ENCODE results near the gene LHFPL3.
"Not testable (repeated sequence)": the region's sequence is repeated elsewhere in the genome, so short reads cannot be mapped to it uniquely, and the experiment has no call there.

LHFPL3 gene

GRCh38 chr7:104923010-104923421, 594.6 kb downstream of the LHFPL3 start:
- TF ChIP-seq, protein P1, sequence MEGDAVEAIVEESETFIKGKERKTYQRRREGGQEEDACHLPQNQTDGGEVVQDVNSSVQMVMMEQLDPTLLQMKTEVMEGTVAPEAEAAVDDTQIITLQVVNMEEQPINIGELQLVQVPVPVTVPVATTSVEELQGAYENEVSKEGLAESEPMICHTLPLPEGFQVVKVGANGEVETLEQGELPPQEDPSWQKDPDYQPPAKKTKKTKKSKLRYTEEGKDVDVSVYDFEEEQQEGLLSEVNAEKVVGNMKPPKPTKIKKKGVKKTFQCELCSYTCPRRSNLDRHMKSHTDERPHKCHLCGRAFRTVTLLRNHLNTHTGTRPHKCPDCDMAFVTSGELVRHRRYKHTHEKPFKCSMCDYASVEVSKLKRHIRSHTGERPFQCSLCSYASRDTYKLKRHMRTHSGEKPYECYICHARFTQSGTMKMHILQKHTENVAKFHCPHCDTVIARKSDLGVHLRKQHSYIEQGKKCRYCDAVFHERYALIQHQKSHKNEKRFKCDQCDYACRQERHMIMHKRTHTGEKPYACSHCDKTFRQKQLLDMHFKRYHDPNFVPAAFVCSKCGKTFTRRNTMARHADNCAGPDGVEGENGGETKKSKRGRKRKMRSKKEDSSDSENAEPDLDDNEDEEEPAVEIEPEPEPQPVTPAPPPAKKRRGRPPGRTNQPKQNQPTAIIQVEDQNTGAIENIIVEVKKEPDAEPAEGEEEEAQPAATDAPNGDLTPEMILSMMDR (conservative IDR thresholded peaks at IDR 0.05; ENCODE audit: low read depth, low read length), result peak; percentile 88
- no peak overlapping the region for H3K4me3 ChIP-seq (ENCODE audit: low read length)
- peak; percentile 74 for DNase-seq (ENCODE audit: low read depth)

GRCh38 chr7:104926189-104926588, 597.8 kb downstream of the LHFPL3 start:
- H3K4me3 ChIP-seq (ENCODE audit: low read length); DNase-seq (ENCODE audit: low read depth): not testable (repeated sequence)

DNA sequence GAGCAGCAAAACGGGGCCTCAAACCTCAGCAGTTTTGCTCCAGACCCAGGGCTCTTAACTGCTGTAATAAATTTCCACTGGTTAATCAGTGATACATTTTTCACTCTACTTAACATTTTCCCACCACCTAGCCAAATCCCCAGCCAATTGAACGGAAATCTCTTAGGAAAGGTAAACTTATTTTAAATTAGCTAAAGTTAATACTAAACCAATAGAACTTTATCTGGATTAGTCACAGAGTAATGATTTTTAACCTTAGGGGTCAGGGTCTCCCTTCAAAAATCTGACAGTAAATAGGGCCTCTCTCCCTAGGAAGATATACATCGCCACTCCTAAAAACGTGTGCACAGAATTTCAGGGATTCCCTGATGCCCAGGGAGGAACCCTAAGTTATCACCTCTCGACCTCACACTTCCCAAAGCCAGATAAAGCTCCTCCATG, 598.2 kb downstream of the LHFPL3 start:
- no peak overlapping the region for H3K4me3 ChIP-seq (ENCODE audit: low read length)
- no peak for DNase-seq (ENCODE audit: low read depth)
- TF ChIP-seq, protein P1 (conservative IDR thresholded peaks at IDR 0.05; ENCODE audit: low read depth, low read length), result no peak

DNA sequence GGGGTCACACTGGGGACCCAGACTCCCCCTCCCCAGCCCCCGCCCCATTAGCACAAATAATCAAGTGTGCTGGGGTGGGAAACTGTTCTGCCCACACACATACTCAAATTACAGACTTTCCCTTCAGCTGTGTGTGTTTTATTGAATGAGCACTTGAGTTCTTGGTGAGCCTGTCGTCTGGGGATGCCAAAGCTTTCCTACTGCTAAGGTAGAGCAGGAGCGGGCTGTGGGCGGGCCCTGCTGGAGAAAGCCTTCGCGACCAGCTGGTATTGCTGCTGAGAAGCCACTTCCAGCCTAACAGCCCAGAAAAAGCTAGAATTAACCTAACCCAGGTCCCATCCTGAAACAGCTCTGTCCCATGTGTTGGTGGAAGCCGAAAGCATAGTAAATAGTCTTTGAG, 598.7 kb downstream of the LHFPL3 start:
- TF ChIP-seq, protein P1 (conservative IDR thresholded peaks at IDR 0.05; ENCODE audit: low read depth, low read length), result no peak
- no peak overlapping the region for H3K4me3 ChIP-seq (ENCODE audit: low read length)
- no peak for DNase-seq (ENCODE audit: low read depth)

DNA sequence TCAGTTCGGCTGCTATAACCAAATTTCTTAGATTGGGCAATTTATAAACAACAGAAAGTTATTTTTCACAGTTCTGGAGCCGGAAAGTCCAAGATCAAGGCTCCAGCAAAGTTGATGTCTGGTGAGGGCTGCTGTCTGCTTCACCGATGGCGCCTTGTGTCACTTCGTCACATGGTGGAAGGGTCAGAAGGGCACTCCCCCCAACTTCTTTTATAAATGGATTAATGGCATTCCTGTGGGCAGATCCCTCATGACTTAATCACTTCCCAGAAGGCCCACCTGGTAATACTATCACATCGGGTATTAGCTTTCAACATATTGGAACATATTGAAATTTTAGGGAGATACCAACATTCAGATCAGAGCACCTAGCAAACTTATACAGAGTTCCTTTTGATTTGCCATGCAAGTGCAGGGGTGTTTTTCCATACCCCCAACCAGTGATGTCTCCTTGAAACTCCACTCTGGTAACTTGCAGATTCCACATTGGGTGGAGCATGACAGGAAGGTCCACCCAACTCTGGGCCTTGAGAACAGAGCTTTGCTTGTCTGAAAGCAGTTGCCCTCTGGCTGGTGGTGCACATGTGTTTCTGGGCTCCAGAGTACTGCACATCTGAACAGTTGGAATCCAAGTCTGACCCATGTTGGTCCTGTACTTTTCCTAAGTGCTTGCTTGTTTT, 600.5 kb downstream of the LHFPL3 start:
- no peak for DNase-seq (ENCODE audit: low read depth)
- TF ChIP-seq, protein P1 (conservative IDR thresholded peaks at IDR 0.05; ENCODE audit: low read depth, low read length), result no peak
- H3K4me3 ChIP-seq (ENCODE audit: low read length), result no peak overlapping the region

DNA sequence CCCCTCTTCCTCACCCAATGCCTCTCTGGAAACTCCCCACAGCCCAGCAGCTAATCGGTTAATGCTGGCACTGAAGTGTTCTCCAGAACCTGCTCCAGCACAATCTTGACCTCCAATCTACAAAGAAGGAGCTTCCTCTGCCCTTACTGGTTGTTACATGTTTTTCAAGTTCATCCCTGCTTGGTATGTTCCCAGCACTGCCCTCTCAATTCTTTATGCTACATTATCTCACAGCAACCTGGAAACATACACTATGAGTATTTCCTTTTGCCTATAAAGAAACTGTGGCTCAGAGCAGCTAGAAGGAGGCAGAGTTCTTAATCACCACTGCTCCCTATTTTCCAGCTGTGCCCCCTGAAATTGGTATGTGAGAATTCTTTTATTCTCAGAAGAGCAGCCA, 601.5 kb downstream of the LHFPL3 start:
- TF ChIP-seq, protein P1 (conservative IDR thresholded peaks at IDR 0.05; ENCODE audit: low read depth, low read length), result no peak
- no peak overlapping the region for H3K4me3 ChIP-seq (ENCODE audit: low read length)
- no peak for DNase-seq (ENCODE audit: low read depth)

DNA sequence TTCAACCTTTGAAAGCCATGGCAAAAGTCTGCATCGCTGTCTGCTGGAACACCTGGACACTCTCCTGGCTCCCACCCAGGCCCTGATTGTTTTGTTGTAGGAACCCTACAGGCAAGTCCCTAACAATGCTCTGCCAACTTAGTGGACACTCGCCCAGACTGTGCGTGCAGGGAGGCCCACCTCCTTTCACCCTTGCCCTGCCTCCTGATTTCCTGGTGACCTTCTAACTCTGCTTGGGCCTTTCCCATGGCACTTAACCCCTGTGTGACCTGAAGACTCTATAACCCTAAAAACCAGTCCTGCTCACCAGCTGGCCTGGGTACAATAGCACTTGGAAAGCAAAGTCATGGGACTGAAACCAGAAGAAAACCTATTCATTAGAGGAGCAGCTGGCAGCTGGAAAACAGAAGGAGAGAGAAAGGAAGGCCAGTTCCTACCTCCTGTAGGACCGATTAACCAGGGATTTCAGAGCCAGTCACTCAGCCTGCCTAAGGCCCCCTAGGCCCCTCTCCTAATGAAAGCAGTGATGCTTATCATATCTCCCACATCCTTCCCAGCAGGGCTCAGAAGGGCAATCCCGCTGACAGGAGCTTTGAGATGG, 602.9 kb downstream of the LHFPL3 start:
- no peak for DNase-seq (ENCODE audit: low read depth)
- H3K4me3 ChIP-seq (ENCODE audit: low read length), result no peak overlapping the region
- TF ChIP-seq, protein P1 (conservative IDR thresholded peaks at IDR 0.05; ENCODE audit: low read depth, low read length), result no peak

Data from retinal pigment epithelial cell (primary cell).